SK-N-SH treated with all-trans-retinoic acid at 6 μM for 48 hours (cell line): ENCODE results near the gene ANKRD45.

Experiments used
- ATAC-seq: fragments of 200-7000 bp; cut with Tn5 transposase; 3 replicates; pipeline ENCODE4 v1.9.1; 2020; ENCODE audit warnings: mild to moderate bottlenecking, moderate library complexity
- ARNTL ChIP-seq: fragments of 450-650 bp; formaldehyde crosslinking; IDR thresholded peaks from 2 replicates; pipeline ENCODE4 v1.5.0; 2020; ENCODE audit warnings: low read depth, mild to moderate bottlenecking, moderate library complexity, borderline replicate concordance
- BACH2 ChIP-seq: fragments of 250-450 bp; sonication (Bioruptor Pico); IDR thresholded peaks from 2 replicates; pipeline ENCODE4 v1.9.0; 2021; ENCODE audit warnings: mild to moderate bottlenecking, borderline replicate concordance
- CSDC2 ChIP-seq: fragments of 250-450 bp; sonication (Bioruptor Pico); IDR thresholded peaks from 2 replicates; pipeline ENCODE4 v1.5.0; 2020; ENCODE audit warnings: mild to moderate bottlenecking, moderate library complexity
- GLIS3 ChIP-seq: fragments of 250-450 bp; sonication (Bioruptor Pico); IDR thresholded peaks from 2 replicates; pipeline ENCODE4 v1.5.0; 2020; ENCODE audit warnings: mild to moderate bottlenecking, moderate library complexity
- ISL1 ChIP-seq: fragments of 250-450 bp; sonication (Bioruptor Pico); IDR thresholded peaks from 2 replicates; pipeline ENCODE4 v2.1.2; 2022; ENCODE audit warnings: mild to moderate bottlenecking, moderate library complexity
- OSR1 ChIP-seq: fragments of 250-450 bp; sonication (Bioruptor Pico); IDR thresholded peaks from 2 replicates; pipeline ENCODE4 v1.8.0; 2022; ENCODE audit warnings: moderate library complexity, mild to moderate bottlenecking, inconsistent platforms
- PATZ1 ChIP-seq: fragments of 250-450 bp; sonication (Bioruptor Pico); IDR thresholded peaks from 2 replicates; pipeline ENCODE4 v1.8.0; 2020; ENCODE audit warnings: mild to moderate bottlenecking, moderate library complexity, borderline replicate concordance
- PPARA ChIP-seq: fragments of 250-450 bp; sonication (Bioruptor Pico); IDR thresholded peaks from 2 replicates; pipeline ENCODE4 v1.5.0; 2020; ENCODE audit warnings: mild to moderate bottlenecking, borderline replicate concordance
- RARB ChIP-seq: fragments of 250-450 bp; sonication (Bioruptor Pico); IDR thresholded peaks from 2 replicates; pipeline ENCODE4 v1.8.0; 2021; ENCODE audit warnings: mild to moderate bottlenecking, moderate library complexity
- SNAI2 ChIP-seq: fragments of 250-450 bp; sonication (Bioruptor Pico); IDR thresholded peaks from 2 replicates; pipeline ENCODE4 v1.5.0; 2020; ENCODE audit warnings: mild to moderate bottlenecking, moderate library complexity
- TOX ChIP-seq: fragments of 250-450 bp; sonication (Bioruptor Pico); IDR thresholded peaks from 2 replicates; pipeline ENCODE4 v1.8.0; 2021; ENCODE audit warnings: mild to moderate bottlenecking, moderate library complexity, borderline replicate concordance
- ZC3H10 ChIP-seq: fragments of 250-450 bp; sonication (Bioruptor Pico); IDR thresholded peaks from 2 replicates; pipeline ENCODE4 v1.5.1; 2021; ENCODE audit warnings: mild to moderate bottlenecking, moderate library complexity
- ZFP3 ChIP-seq: fragments of 250-450 bp; sonication (Bioruptor Pico); IDR thresholded peaks from 2 replicates; pipeline ENCODE4 v1.5.0; 2020; ENCODE audit warnings: mild to moderate bottlenecking, moderate library complexity
- ZFP30 ChIP-seq: fragments of 450-650 bp; formaldehyde crosslinking; IDR thresholded peaks from 2 replicates; pipeline ENCODE4 v1.5.0; 2022; ENCODE audit warnings: mild to moderate bottlenecking, moderate library complexity
- ZNF565 ChIP-seq: fragments of 450-650 bp; formaldehyde crosslinking; conservative IDR thresholded peaks from 2 replicates; pipeline ENCODE4 v1.5.0; 2020; ENCODE audit warnings: low read depth, mild to moderate bottlenecking, moderate library complexity
- ZNF8 ChIP-seq: fragments of 450-650 bp; formaldehyde crosslinking; IDR thresholded peaks from 2 replicates; pipeline ENCODE4 v1.5.0; 2020; ENCODE audit warnings: mild to moderate bottlenecking, moderate library complexity
- TF ChIP-seq, protein P1 (sequence below): fragments of 250-450 bp; sonication (Bioruptor Pico); IDR thresholded peaks from 2 replicates; pipeline ENCODE4 v1.5.0; 2020; ENCODE audit warnings: mild to moderate bottlenecking, moderate library complexity
- TF ChIP-seq, protein P2 (sequence below): fragments of 250-450 bp; sonication (Bioruptor Pico); IDR thresholded peaks from 2 replicates; pipeline ENCODE4 v1.5.1; 2021; ENCODE audit warnings: mild to moderate bottlenecking, moderate library complexity
- TF ChIP-seq, protein P3 (sequence below): fragments of 250-450 bp; sonication (Bioruptor Pico); IDR thresholded peaks from 2 replicates; pipeline ENCODE4 v1.8.0; 2021; ENCODE audit warnings: low read depth, mild to moderate bottlenecking, moderate library complexity, borderline replicate concordance
- TF ChIP-seq, protein P4 (sequence below): fragments of 250-450 bp; sonication (Bioruptor Pico); IDR thresholded peaks from 2 replicates; pipeline ENCODE4 v1.5.1; 2020; ENCODE audit warnings: low read depth, mild to moderate bottlenecking, moderate library complexity

The ANKRD45 gene

DNA sequence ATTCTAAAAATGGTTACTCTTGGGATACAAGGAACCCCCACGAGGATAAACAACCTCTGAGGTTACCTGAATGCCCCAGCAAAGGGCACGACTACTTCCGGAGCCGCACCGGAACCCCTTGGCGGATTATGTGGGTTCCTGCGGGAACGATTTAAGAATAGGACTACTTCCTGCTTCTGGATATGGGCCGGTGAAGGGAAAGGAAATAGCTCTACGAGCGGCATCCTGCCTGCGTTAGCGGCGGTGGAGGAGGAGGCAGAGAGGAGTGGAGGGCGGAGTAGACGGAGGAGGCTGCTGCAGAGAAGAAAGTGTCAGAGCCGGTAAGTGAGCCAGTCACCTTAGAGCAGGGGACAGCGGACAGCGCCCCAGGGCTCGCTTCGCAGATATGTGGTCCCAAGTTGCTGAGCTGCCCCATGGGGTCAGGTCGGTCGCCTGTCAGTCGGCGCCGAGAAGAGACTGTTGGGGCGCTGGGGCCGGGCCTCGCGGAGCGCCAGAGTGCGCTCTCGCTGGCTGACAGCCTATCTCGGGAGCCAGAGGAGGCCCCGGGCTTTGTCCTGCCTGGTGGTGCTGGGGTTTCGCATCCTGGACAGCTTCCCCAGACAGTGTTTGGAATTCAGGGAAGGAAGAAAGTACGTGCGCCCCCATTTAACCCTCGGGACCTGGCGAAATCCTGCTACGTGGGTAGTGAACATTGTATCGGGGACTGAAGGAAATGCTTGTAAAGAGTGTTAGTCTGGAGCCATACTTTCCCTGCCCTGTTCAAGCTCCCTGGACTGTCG is 45.3 kb upstream of the ANKRD45 start, which contains the start of gene KLHL20 (continued):
- TF ChIP-seq, protein P1, sequence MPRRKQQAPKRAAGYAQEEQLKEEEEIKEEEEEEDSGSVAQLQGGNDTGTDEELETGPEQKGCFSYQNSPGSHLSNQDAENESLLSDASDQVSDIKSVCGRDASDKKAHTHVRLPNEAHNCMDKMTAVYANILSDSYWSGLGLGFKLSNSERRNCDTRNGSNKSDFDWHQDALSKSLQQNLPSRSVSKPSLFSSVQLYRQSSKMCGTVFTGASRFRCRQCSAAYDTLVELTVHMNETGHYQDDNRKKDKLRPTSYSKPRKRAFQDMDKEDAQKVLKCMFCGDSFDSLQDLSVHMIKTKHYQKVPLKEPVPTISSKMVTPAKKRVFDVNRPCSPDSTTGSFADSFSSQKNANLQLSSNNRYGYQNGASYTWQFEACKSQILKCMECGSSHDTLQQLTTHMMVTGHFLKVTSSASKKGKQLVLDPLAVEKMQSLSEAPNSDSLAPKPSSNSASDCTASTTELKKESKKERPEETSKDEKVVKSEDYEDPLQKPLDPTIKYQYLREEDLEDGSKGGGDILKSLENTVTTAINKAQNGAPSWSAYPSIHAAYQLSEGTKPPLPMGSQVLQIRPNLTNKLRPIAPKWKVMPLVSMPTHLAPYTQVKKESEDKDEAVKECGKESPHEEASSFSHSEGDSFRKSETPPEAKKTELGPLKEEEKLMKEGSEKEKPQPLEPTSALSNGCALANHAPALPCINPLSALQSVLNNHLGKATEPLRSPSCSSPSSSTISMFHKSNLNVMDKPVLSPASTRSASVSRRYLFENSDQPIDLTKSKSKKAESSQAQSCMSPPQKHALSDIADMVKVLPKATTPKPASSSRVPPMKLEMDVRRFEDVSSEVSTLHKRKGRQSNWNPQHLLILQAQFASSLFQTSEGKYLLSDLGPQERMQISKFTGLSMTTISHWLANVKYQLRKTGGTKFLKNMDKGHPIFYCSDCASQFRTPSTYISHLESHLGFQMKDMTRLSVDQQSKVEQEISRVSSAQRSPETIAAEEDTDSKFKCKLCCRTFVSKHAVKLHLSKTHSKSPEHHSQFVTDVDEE (CRISPR knock-in tag), result peak; percentile 93
- TF ChIP-seq CSDC2 (CRISPR knock-in tag) (no peak), ZC3H10 (CRISPR knock-in tag) (no peak), ZFP30 (peak; percentile 47; the same call in 1 of the 2 replicates), SNAI2 (CRISPR knock-in tag) (no peak), PPARA (CRISPR knock-in tag) (peak; percentile 93), RARB (CRISPR knock-in tag) (peak; percentile 79; the same call in 1 of the 2 replicates), GLIS3 (CRISPR knock-in tag) (no peak)
- TF ChIP-seq, protein P2, sequence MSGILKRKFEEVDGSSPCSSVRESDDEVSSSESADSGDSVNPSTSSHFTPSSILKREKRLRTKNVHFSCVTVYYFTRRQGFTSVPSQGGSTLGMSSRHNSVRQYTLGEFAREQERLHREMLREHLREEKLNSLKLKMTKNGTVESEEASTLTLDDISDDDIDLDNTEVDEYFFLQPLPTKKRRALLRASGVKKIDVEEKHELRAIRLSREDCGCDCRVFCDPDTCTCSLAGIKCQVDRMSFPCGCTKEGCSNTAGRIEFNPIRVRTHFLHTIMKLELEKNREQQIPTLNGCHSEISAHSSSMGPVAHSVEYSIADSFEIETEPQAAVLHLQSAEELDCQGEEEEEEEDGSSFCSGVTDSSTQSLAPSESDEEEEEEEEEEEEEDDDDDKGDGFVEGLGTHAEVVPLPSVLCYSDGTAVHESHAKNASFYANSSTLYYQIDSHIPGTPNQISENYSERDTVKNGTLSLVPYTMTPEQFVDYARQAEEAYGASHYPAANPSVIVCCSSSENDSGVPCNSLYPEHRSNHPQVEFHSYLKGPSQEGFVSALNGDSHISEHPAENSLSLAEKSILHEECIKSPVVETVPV (CRISPR knock-in tag), result no peak

DNA sequence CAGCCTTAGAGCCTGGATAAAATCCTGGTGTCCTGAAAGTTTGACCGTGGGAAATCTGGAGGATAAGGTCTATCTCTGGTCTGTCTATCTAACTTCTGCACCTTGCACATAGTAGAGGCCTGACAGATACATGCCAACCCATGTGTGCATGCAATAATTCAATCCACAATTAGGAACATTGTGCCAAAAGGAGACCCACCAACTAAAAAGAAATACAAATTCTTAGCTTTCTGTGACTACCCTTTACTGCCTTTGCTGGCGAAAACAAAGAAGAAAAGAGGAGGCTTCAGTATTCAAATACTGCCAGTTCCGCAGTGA is 44.7 kb upstream of the ANKRD45 start:
- ATAC-seq, result no peak
- TF ChIP-seq ARNTL (CRISPR knock-in tag) (no peak), GLIS3 (CRISPR knock-in tag) (no peak), ZNF565 (no peak), CSDC2 (CRISPR knock-in tag) (no peak), BACH2 (CRISPR knock-in tag) (no peak), PATZ1 (CRISPR knock-in tag) (no peak), ZNF8 (no peak), SNAI2 (CRISPR knock-in tag) (no peak), TOX (no peak)
- TF ChIP-seq, protein P3, sequence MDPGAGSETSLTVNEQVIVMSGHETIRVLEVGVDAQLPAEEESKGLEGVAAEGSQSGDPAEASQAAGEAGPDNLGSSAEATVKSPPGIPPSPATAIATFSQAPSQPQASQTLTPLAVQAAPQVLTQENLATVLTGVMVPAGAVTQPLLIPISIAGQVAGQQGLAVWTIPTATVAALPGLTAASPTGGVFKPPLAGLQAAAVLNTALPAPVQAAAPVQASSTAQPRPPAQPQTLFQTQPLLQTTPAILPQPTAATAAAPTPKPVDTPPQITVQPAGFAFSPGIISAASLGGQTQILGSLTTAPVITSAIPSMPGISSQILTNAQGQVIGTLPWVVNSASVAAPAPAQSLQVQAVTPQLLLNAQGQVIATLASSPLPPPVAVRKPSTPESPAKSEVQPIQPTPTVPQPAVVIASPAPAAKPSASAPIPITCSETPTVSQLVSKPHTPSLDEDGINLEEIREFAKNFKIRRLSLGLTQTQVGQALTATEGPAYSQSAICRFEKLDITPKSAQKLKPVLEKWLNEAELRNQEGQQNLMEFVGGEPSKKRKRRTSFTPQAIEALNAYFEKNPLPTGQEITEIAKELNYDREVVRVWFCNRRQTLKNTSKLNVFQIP (CRISPR knock-in tag), result no peak; the same call in 1 of the 2 replicates
- TF ChIP-seq, protein P4, sequence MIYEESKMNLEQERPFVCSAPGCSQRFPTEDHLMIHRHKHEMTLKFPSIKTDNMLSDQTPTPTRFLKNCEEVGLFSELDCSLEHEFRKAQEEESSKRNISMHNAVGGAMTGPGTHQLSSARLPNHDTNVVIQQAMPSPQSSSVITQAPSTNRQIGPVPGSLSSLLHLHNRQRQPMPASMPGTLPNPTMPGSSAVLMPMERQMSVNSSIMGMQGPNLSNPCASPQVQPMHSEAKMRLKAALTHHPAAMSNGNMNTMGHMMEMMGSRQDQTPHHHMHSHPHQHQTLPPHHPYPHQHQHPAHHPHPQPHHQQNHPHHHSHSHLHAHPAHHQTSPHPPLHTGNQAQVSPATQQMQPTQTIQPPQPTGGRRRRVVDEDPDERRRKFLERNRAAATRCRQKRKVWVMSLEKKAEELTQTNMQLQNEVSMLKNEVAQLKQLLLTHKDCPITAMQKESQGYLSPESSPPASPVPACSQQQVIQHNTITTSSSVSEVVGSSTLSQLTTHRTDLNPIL (CRISPR knock-in tag), result no peak

- ATAC-seq, result no peak
- TF ChIP-seq PPARA (CRISPR knock-in tag) (no peak), TOX (no peak), ZC3H10 (CRISPR knock-in tag) (no peak), ZFP3 (CRISPR knock-in tag) (no peak), ZNF565 (no peak), OSR1 (CRISPR knock-in tag) (no peak), ISL1 (no peak), ZFP30 (no peak), ZNF8 (no peak), PATZ1 (CRISPR knock-in tag) (no peak)
- TF ChIP-seq, protein P2 (CRISPR knock-in tag), result no peak
- TF ChIP-seq, protein P1 (CRISPR knock-in tag), result no peak
These were observed 39.1 kb upstream of the ANKRD45 start for GRCh38 chr1:173708787-173709186.
